Measurements from ENCODE around the gene DNTTIP2. TPM values are rescaled to one million over a fixed set of nuclear protein-coding genes. Genes with fewer than 3 reads are reported as not detected.

Gene DNTTIP2
- total and polyA plus RNA-seq, 7 donors, result 41.9 to 145 (median 83.6) TPM

GRCh38 chr1:93848350-93848883, 30.6 kb downstream of the DNTTIP2 start:
- intact Hi-C loops (cut with DNase I), result loop anchor here (5.0 to 10.0 kb wide), 2 partner anchors 401 to 414 kb away; partner anchors contain the start of gene FNBP1L (in 1 of the 2)
- Histone ChIP-seq H3K27me3 (ENCODE audit: insufficient read depth in 3 of 3, low read length in 2 of 3) (no peaks in the 10 kb centered on the region), H3K27ac (peak overlapping the region; percentile 92), H3K4me1 (peaks cover 28% of the 10 kb centered on the region), H3K36me3 (ENCODE audit: insufficient read depth in 1 of 2, low read depth in 1 of 2) (peaks cover 0 to 4% of the 10 kb centered on the region in 2 donors), H3K9me3 (no peaks in the 10 kb centered on the region), H3K4me3 (peak overlapping the region; percentile 76)
- TF ChIP-seq, protein P1, sequence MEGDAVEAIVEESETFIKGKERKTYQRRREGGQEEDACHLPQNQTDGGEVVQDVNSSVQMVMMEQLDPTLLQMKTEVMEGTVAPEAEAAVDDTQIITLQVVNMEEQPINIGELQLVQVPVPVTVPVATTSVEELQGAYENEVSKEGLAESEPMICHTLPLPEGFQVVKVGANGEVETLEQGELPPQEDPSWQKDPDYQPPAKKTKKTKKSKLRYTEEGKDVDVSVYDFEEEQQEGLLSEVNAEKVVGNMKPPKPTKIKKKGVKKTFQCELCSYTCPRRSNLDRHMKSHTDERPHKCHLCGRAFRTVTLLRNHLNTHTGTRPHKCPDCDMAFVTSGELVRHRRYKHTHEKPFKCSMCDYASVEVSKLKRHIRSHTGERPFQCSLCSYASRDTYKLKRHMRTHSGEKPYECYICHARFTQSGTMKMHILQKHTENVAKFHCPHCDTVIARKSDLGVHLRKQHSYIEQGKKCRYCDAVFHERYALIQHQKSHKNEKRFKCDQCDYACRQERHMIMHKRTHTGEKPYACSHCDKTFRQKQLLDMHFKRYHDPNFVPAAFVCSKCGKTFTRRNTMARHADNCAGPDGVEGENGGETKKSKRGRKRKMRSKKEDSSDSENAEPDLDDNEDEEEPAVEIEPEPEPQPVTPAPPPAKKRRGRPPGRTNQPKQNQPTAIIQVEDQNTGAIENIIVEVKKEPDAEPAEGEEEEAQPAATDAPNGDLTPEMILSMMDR (IDR thresholded peaks at IDR 0.05), result no peak
- no peak for DNase-seq
- 56 to 70% (median 58%) methylated on average over 4 of the region's 4 CpGs for WGBS, 3 donors
- no peak for ATAC-seq

- peaks cover 0 to 10% of the 10 kb centered on the region in 2 donors for H3K36me3 ChIP-seq (ENCODE audit: insufficient read depth in 1 of 2, low read depth in 1 of 2)
- intact Hi-C loops (cut with DNase I), result loop anchor here (5.0 to 10.0 kb wide), 2 partner anchors 401 to 413 kb away; partner anchors contain the start of gene FNBP1L (in 1 of the 2)
- TF ChIP-seq, protein P1 (IDR thresholded peaks at IDR 0.05), result no peak
- DNase-seq (peak; percentile 72 to 83), ATAC-seq (peak; percentile 46 to 68 (median 50))
- peak overlapping the region; percentile 92 for H3K27ac ChIP-seq
- peaks cover 28% of the 10 kb centered on the region for H3K4me1 ChIP-seq
- no peaks in the 10 kb centered on the region for H3K9me3 ChIP-seq
- 0 to 1% (median 0%) methylated on average over 34 to 36 of the region's 36 CpGs for WGBS, 3 donors
- H3K27me3 ChIP-seq (ENCODE audit: insufficient read depth in 3 of 3, low read length in 2 of 3), result no peaks in the 10 kb centered on the region
- peak overlapping the region; percentile 76 for H3K4me3 ChIP-seq
Measured at GRCh38 chr1:93847811-93848288, 31.2 kb downstream of the DNTTIP2 start.

- intact Hi-C loops (cut with DNase I), result loop anchor here (5.0 to 10.0 kb wide), 2 partner anchors 400 to 412 kb away; partner anchors contain the start of gene FNBP1L (in 1 of the 2)
- Histone ChIP-seq H3K4me3 (peak overlapping the region; percentile 76), H3K36me3 (ENCODE audit: insufficient read depth in 1 of 2, low read depth in 1 of 2) (peaks cover 0 to 16% of the 10 kb centered on the region in 2 donors), H3K27me3 (ENCODE audit: insufficient read depth in 3 of 3, low read length in 2 of 3) (no peaks in the 10 kb centered on the region), H3K9me3 (no peaks in the 10 kb centered on the region), H3K4me1 (peaks cover 28% of the 10 kb centered on the region), H3K27ac (peak overlapping the region; percentile 92)
- TF ChIP-seq, protein P1 (IDR thresholded peaks at IDR 0.05), result no peak
- ATAC-seq, result peak; percentile 82 to 85 (median 84)
- WGBS, 3 donors, result 0% methylated on average over 47 to 82 of the region's 86 CpGs
- peak; percentile 86 to 93 for DNase-seq
Measured at GRCh38 chr1:93846992-93847810, 31.8 kb downstream of the DNTTIP2 start.

DNA sequence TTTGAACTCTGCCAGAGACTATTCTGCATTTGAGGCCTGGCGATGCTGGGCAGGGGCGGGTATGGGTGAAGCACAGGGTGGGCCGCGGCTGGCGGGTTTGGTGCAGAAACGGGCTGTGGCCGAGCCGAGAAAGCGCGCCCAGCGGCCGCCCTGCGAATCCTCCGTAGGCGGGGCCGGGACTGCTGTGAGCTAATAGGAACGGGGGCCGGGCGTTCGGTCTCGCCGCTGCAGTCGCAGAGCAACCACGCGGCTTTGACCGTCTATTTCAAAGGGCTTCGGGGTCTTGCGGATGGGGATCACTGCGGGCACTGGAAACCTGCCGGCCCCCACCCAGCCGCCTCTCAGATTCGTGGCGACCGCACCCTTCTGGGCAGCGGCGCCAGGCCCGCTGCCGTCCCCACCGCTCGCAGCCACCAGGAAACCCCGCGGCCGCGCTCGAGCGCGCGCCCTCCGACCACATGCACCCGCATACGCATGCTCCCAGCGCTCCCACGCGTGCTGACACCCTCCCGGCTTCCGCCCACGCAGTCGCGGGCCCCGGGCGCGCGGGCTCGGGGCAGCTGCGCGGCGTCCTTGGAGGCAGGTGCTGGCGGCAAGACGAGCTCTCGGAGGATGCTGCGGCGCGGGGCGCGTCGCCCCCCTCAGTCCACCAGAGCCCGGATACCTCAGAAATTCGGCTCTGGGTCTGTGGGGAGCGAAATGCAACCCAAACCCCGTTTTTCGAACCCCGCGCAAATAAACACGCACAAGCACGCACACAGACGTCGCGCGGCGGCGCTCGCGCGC, 32.6 kb downstream of the DNTTIP2 start:
- peaks cover 0 to 21% of the 10 kb centered on the region in 2 donors for H3K36me3 ChIP-seq (ENCODE audit: insufficient read depth in 1 of 2, low read depth in 1 of 2)
- H3K4me3 ChIP-seq, result peak overlapping the region; percentile 76
- WGBS, 3 donors, result 0% methylated on average over 71 to 94 of the region's 94 CpGs
- peak overlapping the region; percentile 92 for H3K27ac ChIP-seq
- H3K27me3 ChIP-seq (ENCODE audit: insufficient read depth in 3 of 3, low read length in 2 of 3), result no peaks in the 10 kb centered on the region
- intact Hi-C loops (cut with DNase I), result loop anchor here (5.0 to 10.0 kb wide), 2 partner anchors 399 to 412 kb away; partner anchors contain the start of gene FNBP1L (in 1 of the 2)
- no peaks in the 10 kb centered on the region for H3K9me3 ChIP-seq
- ATAC-seq (peak; percentile 61 to 75 (median 68)), DNase-seq (peak; percentile 89 to 92)
- TF ChIP-seq, protein P1 (IDR thresholded peaks at IDR 0.05), result peak; percentile 40
- H3K4me1 ChIP-seq, result peaks cover 27% of the 10 kb centered on the region

All from psoas muscle (tissue), 8 donors.